G401.6 (cell line): ENCODE data around the gene DNPH1.

ENCODE experiments used
- FAIRE-seq: peaks from 2 replicates; lab custom pipeline; 2012; peaks lifted over from hg19 to GRCh38; lab: Jason Lieb, UNC

DNPH1 gene

GRCh38 chr6:43211955-43212354, 17.3 kb downstream of the DNPH1 start:
- FAIRE-seq: no peak

- peak; percentile 80 for FAIRE-seq
These were observed 22.0 kb downstream of the DNPH1 start for GRCh38 chr6:43207286-43207685.

- FAIRE-seq: no peak
These were observed 23.4 kb downstream of the DNPH1 start for GRCh38 chr6:43205849-43206248.

GRCh38 chr6:43204271-43205105, 24.8 kb downstream of the DNPH1 start:
- FAIRE-seq: no peak

GRCh38 chr6:43203718-43204095, 25.6 kb downstream of the DNPH1 start:
- no peak for FAIRE-seq

GRCh38 chr6:43203029-43203717, 26.1 kb downstream of the DNPH1 start:
- FAIRE-seq: no peak

- FAIRE-seq: no peak
These were observed 26.8 kb downstream of the DNPH1 start for GRCh38 chr6:43202451-43202850.

- no peak for FAIRE-seq
These were observed 28.7 kb downstream of the DNPH1 start for GRCh38 chr6:43200541-43200940.

- FAIRE-seq: no peak
These were observed 29.4 kb downstream of the DNPH1 start for GRCh38 chr6:43199912-43200311.

- FAIRE-seq: no peak
These were observed 32.9 kb downstream of the DNPH1 start for GRCh38 chr6:43196337-43196736.

GRCh38 chr6:43193929-43194328, 35.4 kb downstream of the DNPH1 start:
- FAIRE-seq: no peak

GRCh38 chr6:43192911-43193310, 36.4 kb downstream of the DNPH1 start:
- FAIRE-seq: no peak

GRCh38 chr6:43189776-43190304, 39.4 kb downstream of the DNPH1 start:
- FAIRE-seq: no peak

GRCh38 chr6:43188426-43188825, 40.9 kb downstream of the DNPH1 start:
- no peak for FAIRE-seq

- no peak for FAIRE-seq
These were observed 41.5 kb downstream of the DNPH1 start for GRCh38 chr6:43187821-43188220.

- FAIRE-seq: no peak
These were observed 42.6 kb downstream of the DNPH1 start for GRCh38 chr6:43186706-43187105.

- no peak for FAIRE-seq
These were observed 43.3 kb downstream of the DNPH1 start for GRCh38 chr6:43186019-43186418.

GRCh38 chr6:43185391-43185985, 43.8 kb downstream of the DNPH1 start:
- FAIRE-seq: no peak

GRCh38 chr6:43184268-43184985, 44.9 kb downstream of the DNPH1 start:
- FAIRE-seq: no peak

GRCh38 chr6:43183441-43183840, 45.8 kb downstream of the DNPH1 start:
- FAIRE-seq: no peak

GRCh38 chr6:43181942-43182860, 47.1 kb downstream of the DNPH1 start, which contains the start of gene CUL9:
Gene CUL9, plus strand, starts transcription at chr6:43182196. Its CDS starts 2,115 bp downstream, at chr6:43184311.
- FAIRE-seq: no peak
